Fibroblast of lung (primary cell): ENCODE data around the gene TOP3A. TPM values are rescaled to one million over a fixed set of nuclear protein-coding genes. Genes with fewer than 3 reads are reported as not detected.

Source experiments
- DNase-seq, 2 donors: peaks; one replicate each; pipeline versions ENCODE4 v3.0.0 to v3.0.0-alpha.2; 2010; ENCODE audit warnings: low read depth in 2 of 2
- H2AFZ ChIP-seq: 2 replicates; pipeline ENCODE4 v1.5.1; 2012; ENCODE audit warnings: low read length, control low read depth, inconsistent platforms
- H3K27ac ChIP-seq: 2 replicates; pipeline ENCODE4 v1.5.1; 2011; ENCODE audit warnings: low read length, control low read depth; ENCODE audit not compliant: insufficient read depth
- H3K27me3 ChIP-seq: 2 replicates; pipeline ENCODE4 v1.5.1; 2011; ENCODE audit warnings: mild to moderate bottlenecking, low read length; ENCODE audit not compliant: control insufficient read depth, insufficient read depth
- H3K36me3 ChIP-seq: 2 replicates; pipeline ENCODE4 v1.5.1; 2011; ENCODE audit warnings: low read length; ENCODE audit not compliant: control insufficient read depth, insufficient read depth
- H3K4me1 ChIP-seq: 2 replicates; pipeline ENCODE4 v1.5.1; 2011; ENCODE audit warnings: low read length; ENCODE audit not compliant: control insufficient read depth, insufficient read depth; ENCODE audit errors: extremely low read depth
- H3K4me2 ChIP-seq: 2 replicates; pipeline ENCODE4 v1.5.1; 2011; ENCODE audit warnings: low read length, control low read depth; ENCODE audit not compliant: insufficient read depth; ENCODE audit errors: extremely low read depth
- H3K4me3 ChIP-seq, 4 experiments: fragments of 200-600 bp in 1 of 4; sonication (generic) in 1 of 4; replicated peaks in 1 of 4; 2 replicates each; pipeline ENCODE4 v1.5.1; 2011 to 2016; ENCODE audit warnings: low read length in 4 of 4, low read depth in 3 of 4, mild to moderate bottlenecking in 3 of 4, control low read depth in 2 of 4, inconsistent platforms in 1 of 4, mixed read lengths in 1 of 4; ENCODE audit not compliant: insufficient read depth in 1 of 4; ENCODE audit errors: control extremely low read depth in 1 of 4
- H3K79me2 ChIP-seq: 2 replicates; pipeline ENCODE4 v1.5.1; 2012; ENCODE audit warnings: mild to moderate bottlenecking, low read length, inconsistent platforms; ENCODE audit not compliant: control insufficient read depth, insufficient read depth
- H3K9ac ChIP-seq: 2 replicates; pipeline ENCODE4 v1.5.1; 2011; ENCODE audit warnings: mild to moderate bottlenecking, low read length, control low read depth; ENCODE audit not compliant: insufficient read depth
- H3K9me3 ChIP-seq: 2 replicates; pipeline ENCODE4 v1.5.1; 2012; ENCODE audit warnings: low read depth, low read length; ENCODE audit not compliant: control insufficient read depth, insufficient read depth
- H4K20me1 ChIP-seq: 2 replicates; pipeline ENCODE4 v1.5.1; 2011; ENCODE audit warnings: low read length; ENCODE audit not compliant: control insufficient read depth, insufficient read depth; ENCODE audit errors: extremely low read depth
- CTCF ChIP-seq, 2 donors: IDR thresholded peaks in 1 of 2; conservative IDR thresholded peaks in 1 of 2; 1 replicate in 1 of 2; 2 replicates in 1 of 2; pipeline ENCODE4 v1.5.1; 2011 to 2012; ENCODE audit warnings: low read length in 2 of 2, control low read depth in 1 of 2, inconsistent platforms in 1 of 2, low read depth in 1 of 2, mild to moderate bottlenecking in 1 of 2
- EZH2 ChIP-seq: IDR thresholded peaks from 2 replicates; pipeline ENCODE4 v1.5.1; 2012; ENCODE audit warnings: low read length, control low read depth, mild to moderate bottlenecking; ENCODE audit errors: missing control alignments
- polyA plus RNA-seq, 2 donors: library from polyadenylated mRNA; depleted of rRNA in 1 of 2; stranded (reverse) in 1 of 2; unstranded in 1 of 2; fragments of >200 nt; gene quantifications; 2 replicates each; pipeline ENCODE4 v1.2.1, GENCODE V29; 2011 to 2012; ENCODE audit warnings: missing spikeins in 1 of 2
- total RNA-seq: library from RNA; depleted of rRNA; stranded (reverse); fragments of >200 nt; gene quantifications from 2 replicates; pipeline ENCODE4 v1.2.1, GENCODE V29; 2014

Gene TOP3A
- total and polyA plus RNA-seq, 2 donors (not counting 1 experiment from before 2014, with no cell fraction given), result 12.7 to 16.5 TPM

GRCh38 chr17:18327093-18327492 lies 12.3 kb upstream of the TOP3A start:
- TF ChIP-seq EZH2 (no peak), CTCF (conservative IDR thresholded peaks at IDR 0.05 in 1 of 2, IDR thresholded peaks at IDR 0.05 in 1 of 2; ENCODE audit: low read depth in 1 of 2, low read length in 2 of 2) (no peak)
- DNase-seq, result no peak
- H3K36me3 ChIP-seq, result peaks cover 16% of the 10 kb centered on the region

GRCh38 chr17:18326572-18326971 lies 11.8 kb upstream of the TOP3A start:
- H3K9me3 ChIP-seq, result no peaks in the 10 kb centered on the region
- no peaks in the 10 kb centered on the region for H3K79me2 ChIP-seq
- no peak overlapping the region for H2AFZ ChIP-seq
- no peak for DNase-seq
- H3K4me1 ChIP-seq, result no peaks in the 10 kb centered on the region
- peaks cover 16% of the 10 kb centered on the region for H3K36me3 ChIP-seq
- no peak for TF ChIP-seq CTCF (conservative IDR thresholded peaks at IDR 0.05 in 1 of 2, IDR thresholded peaks at IDR 0.05 in 1 of 2; ENCODE audit: low read depth in 1 of 2, low read length in 2 of 2)
- TF ChIP-seq EZH2, result no peak
- no peak overlapping the region for H3K9ac ChIP-seq
- H4K20me1 ChIP-seq, result no peaks in the 10 kb centered on the region
- no peak overlapping the region for H3K27ac ChIP-seq
- no peak overlapping the region for H3K4me2 ChIP-seq
- H3K27me3 ChIP-seq, result no peaks in the 10 kb centered on the region
- H3K4me3 ChIP-seq, result no peak overlapping the region

More at GRCh38 chr17:18327093-18327492, 12.3 kb upstream of the TOP3A start:
- H4K20me1 ChIP-seq, result no peaks in the 10 kb centered on the region
- no peak overlapping the region for H2AFZ ChIP-seq
- no peaks in the 10 kb centered on the region for H3K9me3 ChIP-seq
- no peaks in the 10 kb centered on the region for H3K4me1 ChIP-seq
- no peak overlapping the region for H3K9ac ChIP-seq
- H3K4me3 ChIP-seq, result no peak overlapping the region
- no peak overlapping the region for H3K27ac ChIP-seq
- H3K27me3 ChIP-seq, result no peaks in the 10 kb centered on the region
- H3K4me2 ChIP-seq, result no peak overlapping the region
- no peaks in the 10 kb centered on the region for H3K79me2 ChIP-seq

- H3K4me1 ChIP-seq, result no peaks in the 10 kb centered on the region
- H3K27me3 ChIP-seq, result no peaks in the 10 kb centered on the region
- no peak overlapping the region for H3K27ac ChIP-seq
- DNase-seq, result no peak
- no peak overlapping the region for H3K4me3 ChIP-seq
- H3K9me3 ChIP-seq, result no peaks in the 10 kb centered on the region
- H3K36me3 ChIP-seq, result peaks cover 16% of the 10 kb centered on the region
- no peaks in the 10 kb centered on the region for H4K20me1 ChIP-seq
- no peaks in the 10 kb centered on the region for H3K79me2 ChIP-seq
- no peak overlapping the region for H3K4me2 ChIP-seq
- no peak overlapping the region for H2AFZ ChIP-seq
- TF ChIP-seq EZH2, result no peak
- no peak for TF ChIP-seq CTCF (conservative IDR thresholded peaks at IDR 0.05 in 1 of 2, IDR thresholded peaks at IDR 0.05 in 1 of 2; ENCODE audit: low read depth in 1 of 2, low read length in 2 of 2)
- H3K9ac ChIP-seq, result no peak overlapping the region
These were observed 11.2 kb upstream of the TOP3A start for GRCh38 chr17:18326039-18326438.
